B cell (primary cell): ENCODE measurements around the gene NOC4L. TPM values are rescaled to one million over a fixed set of nuclear protein-coding genes. Genes with fewer than 3 reads are reported as not detected.

Source experiments
- ATAC-seq: fragments of 200-7000 bp; cut with Tn5 transposase; one replicate; pipeline ENCODE4 v1.10.0; 2021; ENCODE audit warnings: low read depth, mild to moderate bottlenecking, moderate number of reproducible peaks, moderate library complexity
- CTCF ChIA-PET: fragments of 350-600 bp; sonication (Branson Sonifier 250); formaldehyde crosslinking; loops from one replicate; lab custom pipeline; 2021; ENCODE audit warnings: antibody characterized with exemption, inconsistent platforms; lab: Charles Lee
- POLR2A ChIA-PET: fragments of 350-600 bp; sonication (Branson Sonifier 250); formaldehyde crosslinking; loops from one replicate; lab custom pipeline; 2021; ENCODE audit warnings: antibody characterized with exemption; lab: Charles Lee
- DNase-seq: peaks from one replicate; pipeline ENCODE4 v3.0.0; 2013
- H2AFZ ChIP-seq: 2 replicates; pipeline ENCODE4 v1.6.1; 2012; ENCODE audit warnings: mild to moderate bottlenecking, low read depth, low read length; ENCODE audit not compliant: insufficient read depth, poor library complexity, severe bottlenecking
- H3K27ac ChIP-seq, 2 donors: 1 replicate in 1 of 2; 2 replicates in 1 of 2; pipeline ENCODE4 v1.5.1; 2012 to 2013; ENCODE audit warnings: low read length in 2 of 2, mild to moderate bottlenecking in 2 of 2, moderate library complexity in 1 of 2
- H3K27me3 ChIP-seq, 4 experiments: fragments of 200-600 bp in 1 of 4; sonication (generic) in 1 of 4; replicated peaks in 1 of 4; 1 replicate in 2 of 4; 2 replicates in 2 of 4; pipeline versions ENCODE4 v1.6.1 to v1.7.0; 2013 to 2016; ENCODE audit warnings: low read length in 3 of 4, mild to moderate bottlenecking in 2 of 4, mixed read lengths in 1 of 4, moderate library complexity in 1 of 4; ENCODE audit not compliant: insufficient read depth in 4 of 4, control insufficient read depth in 3 of 4; ENCODE audit errors: control extremely low read depth in 1 of 4
- H3K36me3 ChIP-seq, 2 experiments: replicated peaks in 1 of 2; 1 replicate in 1 of 2; 2 replicates in 1 of 2; pipeline versions ENCODE4 v1.6.1 to v1.7.1; 2013; ENCODE audit warnings: low read length in 1 of 2; ENCODE audit not compliant: insufficient read depth in 2 of 2, control insufficient read depth in 1 of 2; ENCODE audit errors: control extremely low read depth in 1 of 2, extremely low read depth in 1 of 2
- H3K4me1 ChIP-seq, 2 donors: fragments of 200-600 bp in 1 of 2; sonication (generic) in 1 of 2; 1 replicate in 1 of 2; 2 replicates in 1 of 2; pipeline versions ENCODE4 v1.5.1 to v1.6.1; 2013 to 2017; ENCODE audit warnings: low read length in 2 of 2; ENCODE audit not compliant: control insufficient read depth in 2 of 2, insufficient read depth in 2 of 2
- H3K4me2 ChIP-seq: replicated peaks from 2 replicates; pipeline ENCODE3; 2012; ENCODE audit warnings: mild to moderate bottlenecking, low read depth, low read length; ENCODE audit not compliant: poor library complexity, severe bottlenecking
- H3K4me3 ChIP-seq, 5 experiments: fragments of 200-600 bp in 1 of 5; sonication (generic) in 1 of 5; 1 replicate in 3 of 5; 2 replicates in 2 of 5; pipeline versions ENCODE4 v1.5.1 to v1.7.0; 2011 to 2016; ENCODE audit warnings: low read length in 4 of 5, mild to moderate bottlenecking in 4 of 5, low read depth in 2 of 5, control low read depth in 1 of 5, moderate library complexity in 1 of 5; ENCODE audit not compliant: insufficient read depth in 1 of 5; ENCODE audit errors: control extremely low read depth in 1 of 5, extremely low read depth in 1 of 5
- H3K79me2 ChIP-seq: fragments of 200-600 bp; sonication (generic); one replicate; pipeline ENCODE4 v1.6.0; 2016; ENCODE audit warnings: low read length; ENCODE audit not compliant: control insufficient read depth, insufficient read depth
- H3K9ac ChIP-seq: fragments of 200-600 bp; sonication (generic); 2 replicates; pipeline ENCODE4 v1.6.1; 2017; ENCODE audit warnings: mild to moderate bottlenecking, low read length, moderate library complexity
- H3K9me3 ChIP-seq, 3 donors: one replicate each; pipeline versions ENCODE4 v1.6.1 to v1.7.1; 2013; ENCODE audit warnings: low read length in 2 of 3; ENCODE audit not compliant: control insufficient read depth in 2 of 3, insufficient read depth in 1 of 3; ENCODE audit errors: control extremely low read depth in 1 of 3
- H4K20me1 ChIP-seq: 2 replicates; pipeline ENCODE4 v1.6.0; 2012; ENCODE audit warnings: mild to moderate bottlenecking, low read length; ENCODE audit not compliant: insufficient read depth, control insufficient read depth, poor library complexity, severe bottlenecking
- H3K27ac Mint-ChIP-seq: one replicate; pipeline ENCODE4 v1.8.0; 2021; ENCODE audit warnings: mixed read lengths
- H3K27me3 Mint-ChIP-seq: one replicate; pipeline ENCODE4 v1.8.0; 2021; ENCODE audit warnings: mixed read lengths
- H3K4me1 Mint-ChIP-seq: one replicate; pipeline ENCODE4 v1.8.0; 2021; ENCODE audit warnings: mixed read lengths
- H3K4me3 Mint-ChIP-seq: one replicate; pipeline ENCODE4 v1.8.0; 2021; ENCODE audit warnings: mixed read lengths
- H3K9me3 Mint-ChIP-seq: one replicate; pipeline ENCODE4 v1.8.0; 2022; ENCODE audit warnings: mixed read lengths; ENCODE audit not compliant: insufficient read depth
- CTCF ChIP-seq: fragments of 200-600 bp; IDR thresholded peaks from one replicate; pipeline ENCODE4 v1.8.0; 2022; ENCODE audit warnings: antibody characterized with exemption, mild to moderate bottlenecking
- EZH2 ChIP-seq: IDR thresholded peaks from 2 replicates; pipeline ENCODE4 v1.6.1; 2012; ENCODE audit warnings: borderline replicate concordance, low read depth, mild to moderate bottlenecking, moderate library complexity, low read length; ENCODE audit not compliant: insufficient read depth, poor library complexity, severe bottlenecking
- WGBS: methylation state at CpG from one replicate; pipeline ENCODE4 v1.1.5; 2013; ENCODE audit warnings: missing lambda C conversion rate; ENCODE audit not compliant: insufficient coverage; 5-methylcytosine and 5-hydroxymethylcytosine counted together
- intact Hi-C: fragments of 100-400 bp; cut with micrococcal nuclease; formaldehyde crosslinking; loops from one replicate; pipeline ENCODE4 v1.10.0; 2022
- polyA plus RNA-seq: library from polyadenylated mRNA; depleted of rRNA; stranded (reverse); fragments of >200 nt; gene quantifications from 2 replicates; pipeline ENCODE4 v1.2.3, GENCODE V29; 2012
- total RNA-seq, 2 donors: library from RNA; stranded (reverse); fragments of 120-200 nt in 1 of 2; gene quantifications; 1 replicate in 1 of 2; 2 replicates in 1 of 2; pipeline versions ENCODE4 v1.2.3 to v1.2.4, GENCODE V29; 2013 to 2022

NOC4L gene
- total and polyA plus RNA-seq, 2 donors (not counting 1 experiment from before 2014, with no cell fraction given) = 13.1 to 21.9 TPM

- Histone ChIP-seq H3K4me3 (peak overlapping the region; percentile 48 to 69 (median 61)), H3K36me3 (no peaks in the 10 kb centered on the region), H3K9me3 (peaks cover 0 to 65% (median 11%) of the 10 kb centered on the region in 3 donors), H3K4me1 (peaks cover 29 to 40% of the 10 kb centered on the region in 2 donors), H3K4me2 (peak overlapping the region; percentile 97), H3K9ac (peak overlapping the region; percentile 73), H3K27me3 (peaks cover 0 to 4% (median 1%) of the 10 kb centered on the region in 4 experiments), H3K27ac (peak overlapping the region in 1 of 2 donors; percentile 42), H2AFZ (peak overlapping the region; percentile 79), H3K79me2 (no peaks in the 10 kb centered on the region), H4K20me1 (no peaks in the 10 kb centered on the region)
- Mint-ChIP-seq H3K27me3 (no peaks in the 10 kb centered on the region), H3K4me3 (peak overlapping the region; percentile 90), H3K4me1 (peaks cover 14% of the 10 kb centered on the region), H3K9me3 (peaks cover 8% of the 10 kb centered on the region), H3K27ac (peak overlapping the region; percentile 66)
- TF ChIP-seq EZH2 (no peak), CTCF (no peak)
- ChIA-PET CTCF (interaction anchor here (0.7 to 1.6 kb wide), 2 partner anchors 36 to 425 kb away, joined by 3 to 6 read pairs; no protein-coding TSS in a partner anchor), POLR2A (interaction anchor here (1.2 kb wide), 1 partner anchor 32 kb away, joined by 3 read pairs; no protein-coding TSS in a partner anchor)
- ATAC-seq = no peak
- intact Hi-C loops = no loop called here
- DNase-seq = no peak
- 43% methylated on average over 52 of the region's 59 CpGs for WGBS
Observed at GRCh38 chr12:132190012-132190755, 45.9 kb downstream of the NOC4L start.

- H3K4me1 Mint-ChIP-seq = peaks cover 14% of the 10 kb centered on the region
- Histone ChIP-seq H4K20me1 (no peaks in the 10 kb centered on the region), H3K4me2 (peak overlapping the region; percentile 97), H3K27ac (no peak overlapping the region), H2AFZ (peak overlapping the region; percentile 79), H3K79me2 (no peaks in the 10 kb centered on the region), H3K4me1 (peaks cover 27 to 36% of the 10 kb centered on the region in 2 donors), H3K27me3 (peaks cover 0 to 4% (median 1%) of the 10 kb centered on the region in 4 experiments), H3K36me3 (no peaks in the 10 kb centered on the region), H3K4me3 (no peak overlapping the region), H3K9me3 (peaks cover 0 to 57% (median 11%) of the 10 kb centered on the region in 3 donors), H3K9ac (no peak overlapping the region)
- H3K4me3 Mint-ChIP-seq = peak overlapping the region; percentile 90
- intact Hi-C loops = no loop called here
- peaks cover 8% of the 10 kb centered on the region for H3K9me3 Mint-ChIP-seq
- H3K27me3 Mint-ChIP-seq = no peaks in the 10 kb centered on the region
- POLR2A ChIA-PET = no interaction called here
- 87% methylated on average over 21 of the region's 30 CpGs for WGBS
- CTCF ChIA-PET = no interaction called here
- peak overlapping the region; percentile 46 for H3K27ac Mint-ChIP-seq
- TF ChIP-seq EZH2 = no peak
- DNase-seq = no peak
- no peak for ATAC-seq
Observed at GRCh38 chr12:132190834-132191500, 46.7 kb downstream of the NOC4L start.
